Ectodermal cell (in vitro differentiated cells): ENCODE results near the gene L1TD1.

Experiments used
- H3K27ac ChIP-seq: 2 replicates; pipeline ENCODE4 v1.7.0; 2013; ENCODE audit warnings: mild to moderate bottlenecking, low read depth, low read length; ENCODE audit not compliant: insufficient read depth, poor library complexity, severe bottlenecking
- H3K27me3 ChIP-seq: 2 replicates; pipeline ENCODE4 v1.7.0; 2013; ENCODE audit warnings: mild to moderate bottlenecking, low read length; ENCODE audit not compliant: insufficient read depth, control insufficient read depth, poor library complexity, severe bottlenecking
- H3K36me3 ChIP-seq: one replicate; pipeline ENCODE4 v1.7.0; 2013; ENCODE audit warnings: low read length; ENCODE audit not compliant: control insufficient read depth, insufficient read depth
- H3K4me1 ChIP-seq: one replicate; pipeline ENCODE4 v1.7.0; 2013; ENCODE audit warnings: low read length; ENCODE audit not compliant: control insufficient read depth, insufficient read depth
- H3K4me3 ChIP-seq: 2 replicates; pipeline ENCODE4 v1.7.0; 2013; ENCODE audit warnings: low read depth, low read length, control low read depth; ENCODE audit not compliant: insufficient read depth
- H3K9me3 ChIP-seq: 2 replicates; pipeline ENCODE4 v1.7.0; 2013; ENCODE audit warnings: mild to moderate bottlenecking, low read length, moderate library complexity; ENCODE audit not compliant: control insufficient read depth
- WGBS, 2 experiments: methylation state at CpG; one replicate each; pipeline ENCODE4 v1.1.7; 2013; ENCODE audit warnings: missing lambda C conversion rate in 2 of 2; 5-methylcytosine and 5-hydroxymethylcytosine counted together

Gene L1TD1

GRCh38 chr1:62198069-62198780, 3.6 kb downstream of the L1TD1 start:
- no peaks in the 10 kb centered on the region for H3K9me3 ChIP-seq
- peaks cover 40% of the 10 kb centered on the region for H3K27me3 ChIP-seq
- no peaks in the 10 kb centered on the region for H3K36me3 ChIP-seq
- no peak overlapping the region for H3K27ac ChIP-seq
- H3K4me3 ChIP-seq = no peak overlapping the region
- peaks cover 5% of the 10 kb centered on the region for H3K4me1 ChIP-seq
- 14% methylated on average over 13 to 14 of the region's 14 CpGs for WGBS, 2 experiments

GRCh38 chr1:62198781-62199125, 4.1 kb downstream of the L1TD1 start:
- Histone ChIP-seq H3K4me1 (peaks cover 5% of the 10 kb centered on the region), H3K9me3 (no peaks in the 10 kb centered on the region), H3K27me3 (peaks cover 40% of the 10 kb centered on the region), H3K27ac (no peak overlapping the region), H3K4me3 (no peak overlapping the region), H3K36me3 (no peaks in the 10 kb centered on the region)
- 17 to 23% methylated on average over 3 of the region's 3 CpGs for WGBS, 2 experiments

- H3K36me3 ChIP-seq = peaks cover 25% of the 10 kb centered on the region
- H3K4me1 ChIP-seq = no peaks in the 10 kb centered on the region
- H3K4me3 ChIP-seq = no peak overlapping the region
- no peak overlapping the region for H3K27ac ChIP-seq
- 96 to 97% methylated on average over 2 of the region's 2 CpGs for WGBS, 2 experiments
- H3K27me3 ChIP-seq = no peaks in the 10 kb centered on the region
- peaks cover 3% of the 10 kb centered on the region for H3K9me3 ChIP-seq
Observed at GRCh38 chr1:62207187-62207586, 12.5 kb downstream of the L1TD1 start.

GRCh38 chr1:62208087-62208486, 13.4 kb downstream of the L1TD1 start:
- H3K27me3 ChIP-seq = no peaks in the 10 kb centered on the region
- WGBS, 2 experiments = 94 to 95% methylated on average over 5 of the region's 5 CpGs
- H3K4me1 ChIP-seq = no peaks in the 10 kb centered on the region
- no peak overlapping the region for H3K4me3 ChIP-seq
- peaks cover 25% of the 10 kb centered on the region for H3K36me3 ChIP-seq
- peaks cover 3% of the 10 kb centered on the region for H3K9me3 ChIP-seq
- H3K27ac ChIP-seq = no peak overlapping the region

- WGBS, 2 experiments = 39 to 58% methylated on average over 1 of the region's 1 CpG
- peaks cover 3% of the 10 kb centered on the region for H3K9me3 ChIP-seq
- H3K27ac ChIP-seq = no peak overlapping the region
- H3K4me1 ChIP-seq = no peaks in the 10 kb centered on the region
- peaks cover 25% of the 10 kb centered on the region for H3K36me3 ChIP-seq
- no peak overlapping the region for H3K4me3 ChIP-seq
- no peaks in the 10 kb centered on the region for H3K27me3 ChIP-seq
Observed at GRCh38 chr1:62208970-62209369, 14.3 kb downstream of the L1TD1 start.

- 93 to 96% methylated on average over 1 of the region's 1 CpG for WGBS, 2 experiments
- H3K27me3 ChIP-seq = no peaks in the 10 kb centered on the region
- H3K4me1 ChIP-seq = no peaks in the 10 kb centered on the region
- H3K36me3 ChIP-seq = peaks cover 25% of the 10 kb centered on the region
- H3K27ac ChIP-seq = no peak overlapping the region
- H3K4me3 ChIP-seq = no peak overlapping the region
- peaks cover 3% of the 10 kb centered on the region for H3K9me3 ChIP-seq
Observed at GRCh38 chr1:62209931-62210595, 15.4 kb downstream of the L1TD1 start.

- no peaks in the 10 kb centered on the region for H3K4me1 ChIP-seq
- H3K4me3 ChIP-seq = no peak overlapping the region
- H3K27me3 ChIP-seq = no peaks in the 10 kb centered on the region
- 91 to 93% methylated on average over 1 of the region's 1 CpG for WGBS, 2 experiments
- H3K9me3 ChIP-seq = peaks cover 3% of the 10 kb centered on the region
- peaks cover 25% of the 10 kb centered on the region for H3K36me3 ChIP-seq
- no peak overlapping the region for H3K27ac ChIP-seq
Observed at GRCh38 chr1:62210960-62211359, 16.3 kb downstream of the L1TD1 start.

- H3K9me3 ChIP-seq = peaks cover 3% of the 10 kb centered on the region
- H3K4me1 ChIP-seq = no peaks in the 10 kb centered on the region
- H3K27me3 ChIP-seq = no peaks in the 10 kb centered on the region
- 76 to 79% methylated on average over 6 of the region's 6 CpGs for WGBS, 2 experiments
- no peak overlapping the region for H3K4me3 ChIP-seq
- no peak overlapping the region for H3K27ac ChIP-seq
- H3K36me3 ChIP-seq = peaks cover 25% of the 10 kb centered on the region
Observed at GRCh38 chr1:62212411-62212810, 17.8 kb downstream of the L1TD1 start.

- WGBS, 2 experiments = 79 to 82% methylated on average over 6 of the region's 6 CpGs
- Histone ChIP-seq H3K4me3 (no peak overlapping the region), H3K36me3 (peaks cover 24% of the 10 kb centered on the region), H3K4me1 (no peaks in the 10 kb centered on the region), H3K27ac (no peak overlapping the region), H3K27me3 (no peaks in the 10 kb centered on the region), H3K9me3 (peaks cover 3% of the 10 kb centered on the region)
Observed at GRCh38 chr1:62213075-62213914, 18.6 kb downstream of the L1TD1 start.

- Histone ChIP-seq H3K4me1 (no peaks in the 10 kb centered on the region), H3K36me3 (no peaks in the 10 kb centered on the region), H3K4me3 (no peak overlapping the region), H3K9me3 (no peaks in the 10 kb centered on the region), H3K27ac (no peak overlapping the region), H3K27me3 (no peaks in the 10 kb centered on the region)
- 88 to 92% methylated on average over 2 of the region's 2 CpGs for WGBS, 2 experiments
Observed at GRCh38 chr1:62218604-62219003, 24.0 kb downstream of the L1TD1 start.
